Stimulated activated CD4-positive, alpha-beta T cell treated with anti-CD3 and anti-CD28 coated beads, Interleukin-4, amount 100 ng/mL, for 24 hours (primary cell): ENCODE measurements around the gene CCDC197.

Source experiments
- DNase-seq: peaks from one replicate; pipeline ENCODE4 v3.0.0-alpha.2; 2020

Gene CCDC197

DNA sequence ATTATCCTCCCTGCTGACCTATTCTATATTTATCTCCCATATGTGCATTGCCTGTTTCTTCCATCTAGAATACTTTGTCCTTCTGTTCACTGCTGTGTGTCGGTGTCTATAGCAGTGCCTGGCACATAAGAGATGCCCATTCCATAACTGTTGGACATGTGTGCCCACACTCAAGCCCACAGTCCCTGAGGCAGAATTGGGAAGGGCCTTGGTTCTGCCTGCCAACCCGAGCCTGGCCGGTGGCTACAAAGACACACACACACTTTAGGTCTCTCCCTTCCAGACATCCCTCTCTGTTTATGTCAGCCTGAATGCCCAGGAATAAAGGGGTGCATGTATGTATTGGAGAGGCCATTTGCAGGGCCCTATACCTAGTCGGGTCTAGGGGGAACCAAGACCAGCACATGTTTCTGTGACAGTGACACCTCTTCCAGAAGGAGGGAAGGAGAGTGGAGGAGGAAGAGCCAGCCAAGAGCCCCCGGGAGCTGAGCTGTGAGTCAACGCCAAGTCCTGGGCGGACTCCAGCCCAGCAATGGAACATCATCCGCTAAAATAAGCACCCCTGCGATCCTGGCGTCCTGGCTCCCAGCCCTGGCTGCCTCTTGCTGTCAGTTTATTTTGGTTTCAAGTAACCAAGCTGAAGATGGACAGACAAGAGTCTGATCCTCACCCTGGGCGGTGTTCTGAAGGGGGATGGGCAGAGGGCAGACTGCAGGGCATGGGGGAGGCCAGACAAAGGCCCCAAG, 16.5 kb upstream of the CCDC197 start:
- DNase-seq, result no peak

DNA sequence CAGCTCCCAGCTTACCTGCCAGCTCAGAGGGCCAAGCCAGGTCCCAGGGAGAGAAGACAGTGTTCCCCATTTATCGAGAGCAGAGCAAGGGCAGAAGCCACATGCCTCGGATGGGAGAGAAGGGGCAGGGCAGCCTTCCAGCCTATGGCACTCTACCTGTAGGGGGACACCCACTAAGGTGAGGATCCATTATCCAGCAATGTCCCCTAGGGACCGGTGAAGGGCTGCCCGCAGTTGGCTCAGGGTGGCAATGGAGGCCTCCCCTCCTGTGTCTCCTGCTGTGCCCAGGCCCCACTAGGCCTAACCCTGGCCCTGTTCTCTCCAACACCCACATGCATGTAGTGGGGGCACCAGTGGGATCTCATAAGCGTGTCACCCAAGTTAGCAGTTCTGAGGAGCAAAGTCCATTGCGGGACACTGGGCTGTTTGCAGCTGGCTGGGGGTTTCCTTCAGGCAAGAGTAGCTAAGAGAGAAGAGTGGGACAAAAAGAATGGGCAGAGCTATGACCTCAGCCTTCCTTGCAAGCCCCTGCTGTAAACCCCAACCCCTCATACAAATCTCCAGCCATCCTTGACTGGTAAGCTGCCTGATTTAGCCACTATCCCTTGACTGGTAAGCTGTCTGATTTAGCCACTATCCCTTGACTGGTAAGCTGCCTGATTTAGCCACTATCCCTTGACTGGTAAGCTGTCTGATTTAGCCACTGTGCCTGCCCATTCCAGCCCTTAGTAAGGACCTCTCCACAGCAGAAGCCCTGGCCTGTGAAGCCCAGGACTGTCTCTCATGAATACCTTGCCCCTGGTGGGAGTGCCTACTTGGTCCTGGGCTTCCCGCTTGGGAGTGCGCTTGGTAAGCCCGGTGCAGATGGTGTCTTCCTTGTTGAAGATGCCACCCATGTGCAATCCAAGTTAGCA, 15.5 kb upstream of the CCDC197 start:
- no peak for DNase-seq

- no peak for DNase-seq
Observed at GRCh38 chr14:93982230-93983007, 14.7 kb upstream of the CCDC197 start.

GRCh38 chr14:93984070-93984469, 13.0 kb upstream of the CCDC197 start:
- DNase-seq, result no peak

- DNase-seq, result no peak
Observed at GRCh38 chr14:93984987-93985410, 12.1 kb upstream of the CCDC197 start.

DNA sequence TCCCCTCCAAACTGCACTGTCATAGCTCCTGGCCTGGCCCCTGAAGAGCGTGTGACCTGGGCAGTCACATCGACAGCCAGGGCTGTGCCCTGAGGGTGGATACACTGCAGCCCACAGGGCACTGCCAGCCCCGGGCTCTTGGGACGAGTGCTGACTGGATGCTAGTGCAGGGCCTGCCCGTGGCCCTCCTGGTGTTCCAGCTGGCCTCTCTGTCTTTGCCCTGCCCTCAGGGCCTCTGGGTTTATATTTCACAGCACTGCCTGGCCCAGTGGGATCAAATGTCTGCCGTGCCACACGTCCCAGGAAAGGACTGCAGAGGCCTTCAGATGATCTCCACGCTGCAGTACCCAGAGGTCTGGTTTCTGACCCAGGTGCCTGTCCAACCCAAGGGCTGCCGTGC, 10.1 kb upstream of the CCDC197 start:
- no peak for DNase-seq

- no peak for DNase-seq
Observed at GRCh38 chr14:93987376-93987775, 9.7 kb upstream of the CCDC197 start.

DNA sequence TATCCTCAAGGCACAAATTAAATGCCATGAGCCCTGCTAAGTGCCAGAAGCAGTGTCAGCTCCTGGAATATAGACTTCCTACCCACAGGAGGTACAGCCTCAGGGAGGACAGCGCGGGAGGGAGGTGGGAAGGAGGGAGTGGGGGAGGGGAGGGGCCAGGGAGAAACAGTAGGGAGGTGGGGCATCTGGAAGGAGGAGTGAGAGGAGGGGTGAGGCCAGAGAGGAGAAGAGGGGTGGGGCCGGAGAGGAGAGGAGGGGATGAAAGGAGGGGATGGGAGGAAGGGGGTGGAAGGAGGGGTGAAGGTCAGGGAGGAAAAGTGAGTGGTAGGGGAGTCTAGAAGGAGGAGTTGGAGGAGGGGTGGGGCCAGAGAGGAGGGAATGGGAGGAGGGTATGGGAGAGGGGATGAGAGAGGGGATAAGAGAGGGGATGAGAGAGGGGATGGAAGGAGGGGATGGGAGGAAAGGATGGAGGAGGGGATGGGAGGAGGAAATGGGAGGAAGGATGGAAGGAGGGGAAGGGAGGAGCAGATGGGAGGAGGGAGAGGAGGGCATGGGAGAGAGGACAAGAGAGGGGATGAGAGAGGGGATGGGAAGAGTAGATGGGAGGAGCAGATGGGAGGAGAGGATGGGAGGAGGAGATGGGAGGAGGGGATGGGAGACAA, 9.2 kb upstream of the CCDC197 start:
- DNase-seq, result no peak

- no peak for DNase-seq
Observed at GRCh38 chr14:93989939-93990338, 7.2 kb upstream of the CCDC197 start.

GRCh38 chr14:93991212-93991611, 5.9 kb upstream of the CCDC197 start:
- DNase-seq, result no peak

- DNase-seq, result no peak
Observed at GRCh38 chr14:93991649-93992048, 5.5 kb upstream of the CCDC197 start.

DNA sequence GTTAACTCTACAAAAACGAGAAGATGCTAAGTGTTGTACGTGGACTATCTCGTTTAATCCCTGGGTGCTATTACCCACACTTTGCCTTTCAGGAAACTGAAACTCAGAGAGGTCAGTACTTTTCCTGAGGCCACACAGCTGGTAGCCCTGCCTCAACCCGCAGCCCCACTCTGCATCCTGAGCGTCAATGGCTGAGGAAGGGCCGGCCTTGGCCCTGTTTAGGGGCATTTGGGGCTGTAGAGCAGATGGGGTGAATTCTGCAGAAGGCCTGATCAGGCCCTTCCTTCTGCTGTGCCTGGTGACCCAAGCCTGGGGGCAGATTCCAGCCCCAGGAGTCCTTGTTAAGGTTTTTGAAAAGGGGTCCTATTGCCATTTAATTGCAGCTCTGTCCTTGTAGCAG, 3.7 kb upstream of the CCDC197 start:
- DNase-seq, result no peak

DNA sequence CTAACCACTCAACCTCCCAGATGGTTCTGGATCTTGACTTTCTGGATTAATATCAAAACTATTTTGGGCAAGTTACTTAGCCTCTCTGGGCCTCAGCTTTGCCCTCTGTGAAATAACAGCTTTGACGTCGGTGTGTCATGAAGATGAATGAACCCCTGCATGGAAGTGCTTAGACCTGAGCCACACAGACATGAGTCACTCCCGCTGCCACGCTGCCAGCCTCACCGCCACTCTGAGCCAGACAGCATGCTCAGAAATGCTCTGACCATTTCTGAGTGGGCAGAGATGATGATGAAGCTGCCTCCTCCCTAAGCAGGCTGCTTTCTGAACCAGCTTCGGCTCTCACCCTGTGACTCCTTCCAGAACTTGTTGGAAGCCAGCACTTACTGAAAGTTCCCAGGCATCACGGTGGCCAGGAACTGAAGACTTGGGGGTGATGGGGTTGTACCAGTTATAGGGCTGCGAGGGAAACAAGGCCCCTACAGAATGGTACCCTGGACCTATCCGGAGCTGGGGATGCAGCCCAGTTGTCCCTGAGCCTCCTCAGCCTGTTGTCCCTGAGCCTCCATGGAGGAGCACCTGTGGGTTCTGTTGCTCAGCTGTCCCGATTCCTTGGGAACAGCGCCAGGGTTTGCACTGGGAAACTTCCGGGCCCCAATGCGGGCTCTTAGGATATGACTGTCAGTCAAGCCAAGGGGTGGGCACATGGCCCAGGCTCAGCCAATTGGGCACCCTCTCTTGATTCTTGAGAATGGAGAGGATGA, 2.0 kb upstream of the CCDC197 start:
- peak; percentile 78 for DNase-seq

GRCh38 chr14:93996130-93996695, 888 bp upstream of the CCDC197 start:
- no peak for DNase-seq

- no peak for DNase-seq
Observed at GRCh38 chr14:93997916-93998870, 1.1 kb downstream of the CCDC197 start.

DNA sequence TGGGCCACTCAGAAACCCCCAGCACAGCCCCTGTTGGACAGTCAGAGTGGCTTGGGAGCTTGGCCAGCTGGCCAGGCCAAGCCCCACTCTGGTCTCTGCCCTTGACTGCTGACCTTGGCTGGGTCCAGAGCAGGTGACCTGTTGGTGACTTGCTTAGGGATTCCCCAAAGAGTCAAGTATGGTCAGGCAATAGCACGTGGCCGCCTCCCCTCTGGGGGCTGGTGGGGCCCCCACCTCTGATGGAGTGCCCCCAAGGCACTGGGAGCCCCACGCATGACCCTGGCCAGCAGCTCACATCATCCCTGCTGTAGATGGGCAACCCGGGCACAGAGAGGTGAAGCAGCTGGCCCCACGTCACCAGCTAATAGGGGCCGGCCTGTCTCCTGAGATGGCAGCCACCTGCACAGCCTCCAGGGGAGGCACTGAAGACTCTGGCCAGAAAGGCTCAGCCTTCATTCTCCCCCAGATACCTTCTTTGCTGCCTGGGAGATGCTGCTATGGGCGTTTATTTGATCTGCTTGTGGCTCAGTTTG, 1.8 kb downstream of the CCDC197 start:
- no peak for DNase-seq

GRCh38 chr14:93999573-93999972, 2.5 kb downstream of the CCDC197 start:
- no peak for DNase-seq

DNA sequence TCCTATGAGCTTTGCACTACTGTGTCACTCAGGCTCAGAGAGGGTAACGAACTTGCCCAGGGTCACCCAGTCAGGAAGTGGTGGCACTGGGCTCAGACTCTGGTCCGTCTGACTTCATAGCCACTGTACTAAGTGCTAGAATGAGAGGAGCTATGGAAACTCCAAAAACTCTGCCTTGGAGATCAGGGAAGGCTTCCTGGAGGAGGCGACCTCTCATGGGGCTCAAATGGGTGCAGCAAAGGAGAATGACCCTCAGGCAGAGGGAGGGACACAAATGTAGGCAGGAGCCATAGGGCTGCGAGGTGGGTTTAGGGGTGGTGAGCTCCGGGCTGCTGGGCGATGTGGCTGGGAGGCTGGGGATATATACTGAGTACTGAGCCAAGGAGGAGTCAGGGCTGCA, 3.2 kb downstream of the CCDC197 start:
- no peak for DNase-seq

GRCh38 chr14:94001016-94001415, 3.9 kb downstream of the CCDC197 start:
- DNase-seq, result no peak
